Measurements from ENCODE around the gene PSAT1.

PSAT1 gene

GRCh38 chr9:78321505-78321904, 24.6 kb downstream of the PSAT1 start:
- H3K4me3 ChIP-seq (ENCODE audit: control insufficient read depth, low read depth, low read length) = no peak overlapping the region
- no peak for DNase-seq (ENCODE audit: low read depth)
- no peak for TF ChIP-seq CTCF (IDR thresholded peaks at IDR 0.05; ENCODE audit: control insufficient read depth, insufficient read depth, low read depth, low read length, missing control alignments)

DNA sequence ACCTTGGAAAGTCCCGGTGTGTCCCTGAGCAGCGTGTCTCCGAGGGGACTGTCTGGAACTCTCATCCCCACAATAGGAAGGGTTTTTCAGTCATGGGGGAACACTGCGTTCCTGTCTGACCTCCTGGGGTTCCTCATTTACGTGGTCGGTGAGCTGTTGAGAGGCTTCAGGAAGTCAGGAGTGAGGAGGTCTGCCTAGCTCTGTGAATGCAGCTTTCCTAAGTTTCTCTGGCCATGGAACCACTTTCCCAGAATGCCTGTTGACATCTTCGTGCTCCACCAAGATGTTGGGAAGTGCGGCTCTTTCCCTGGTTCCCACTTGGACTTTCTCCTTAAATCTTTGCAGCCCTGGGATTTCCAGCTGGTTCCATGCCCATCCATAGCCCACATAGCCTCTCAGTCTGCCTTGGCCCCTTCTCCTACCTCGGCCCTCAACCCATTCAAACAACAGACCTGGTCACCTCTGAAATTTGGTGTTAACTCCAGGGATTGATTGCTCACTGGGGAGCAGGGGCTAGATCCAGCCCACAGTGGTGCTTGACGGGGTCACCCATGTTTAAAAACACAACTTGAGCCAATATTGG, 27.2 kb downstream of the PSAT1 start:
- DNase-seq (ENCODE audit: low read depth) = no peak
- H3K4me3 ChIP-seq (ENCODE audit: control insufficient read depth, low read depth, low read length) = no peak overlapping the region
- TF ChIP-seq CTCF (IDR thresholded peaks at IDR 0.05; ENCODE audit: control insufficient read depth, insufficient read depth, low read depth, low read length, missing control alignments) = no peak

DNA sequence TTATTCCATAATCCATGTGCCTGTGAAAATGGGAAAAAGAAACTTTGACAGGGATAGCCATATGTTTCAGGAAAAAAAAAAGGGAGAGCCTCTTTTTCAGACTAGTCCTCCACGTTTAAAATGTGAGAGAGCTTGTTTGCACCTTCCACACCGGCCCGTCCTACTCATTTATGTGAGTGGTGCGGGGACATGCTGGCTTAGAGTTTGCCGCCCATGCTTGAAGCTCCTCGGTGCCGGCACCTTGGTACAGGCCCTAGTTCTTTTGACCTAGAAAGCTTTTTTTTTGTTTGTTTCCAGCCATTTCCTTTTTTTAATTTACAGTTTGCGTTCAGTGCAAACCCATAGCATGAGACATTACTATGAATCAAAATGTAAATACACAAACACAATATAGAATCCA, 27.8 kb downstream of the PSAT1 start:
- TF ChIP-seq CTCF (IDR thresholded peaks at IDR 0.05; ENCODE audit: control insufficient read depth, insufficient read depth, low read depth, low read length, missing control alignments) = no peak
- no peak overlapping the region for H3K4me3 ChIP-seq (ENCODE audit: control insufficient read depth, low read depth, low read length)
- no peak for DNase-seq (ENCODE audit: low read depth)

GRCh38 chr9:78325343-78325742, 28.4 kb downstream of the PSAT1 start:
- TF ChIP-seq CTCF (IDR thresholded peaks at IDR 0.05; ENCODE audit: control insufficient read depth, insufficient read depth, low read depth, low read length, missing control alignments) = no peak
- H3K4me3 ChIP-seq (ENCODE audit: control insufficient read depth, low read depth, low read length) = no peak overlapping the region
- DNase-seq (ENCODE audit: low read depth) = peak; percentile 28

- DNase-seq (ENCODE audit: low read depth) = no peak
- TF ChIP-seq CTCF (IDR thresholded peaks at IDR 0.05; ENCODE audit: control insufficient read depth, insufficient read depth, low read depth, low read length, missing control alignments) = no peak
- H3K4me3 ChIP-seq (ENCODE audit: control insufficient read depth, low read depth, low read length) = no peak overlapping the region
Observed at GRCh38 chr9:78325846-78326360, 29.0 kb downstream of the PSAT1 start.

GRCh38 chr9:78326564-78326963, 29.6 kb downstream of the PSAT1 start:
- no peak for TF ChIP-seq CTCF (IDR thresholded peaks at IDR 0.05; ENCODE audit: control insufficient read depth, insufficient read depth, low read depth, low read length, missing control alignments)
- no peak for DNase-seq (ENCODE audit: low read depth)

More at GRCh38 chr9:78326564-78326963, 29.6 kb downstream of the PSAT1 start:
- H3K4me3 ChIP-seq (ENCODE audit: control insufficient read depth, low read depth, low read length) = no peak overlapping the region

Measured in AG09309 (cell line).